T-helper 9 cell (primary cell): Measurements from ENCODE around the gene FGR.

Experiments used
- DNase-seq: peaks from one replicate; pipeline ENCODE4 v3.0.0-alpha.2; 2020

FGR gene

GRCh38 chr1:27566462-27567145 lies 68.4 kb downstream of the FGR start:
- DNase-seq, result no peak

GRCh38 chr1:27564710-27565649 lies 70.0 kb downstream of the FGR start:
- no peak for DNase-seq

GRCh38 chr1:27563591-27564471 lies 71.2 kb downstream of the FGR start:
- DNase-seq, result no peak

- DNase-seq, result no peak
Measured at GRCh38 chr1:27563341-27563590, 71.7 kb downstream of the FGR start.

GRCh38 chr1:27562534-27563340 lies 72.2 kb downstream of the FGR start:
- no peak for DNase-seq
